GM11168 (cell line): ENCODE measurements around the gene DDX39A.

Experiments
- in situ Hi-C: fragments of 300-500 bp; cut with MboI; formaldehyde crosslinking; loops from one replicate; pipeline ENCODE4 v1.12.0; 2022; ENCODE audit warnings: low sequenced_read_pairs; ENCODE audit not compliant: unreplicated experiment

DDX39A gene

GRCh38 chr19:14395710-14396336, 23.3 kb downstream of the DDX39A start:
- in situ Hi-C loops, result loop anchor here (5.0 kb wide), 1 partner anchor 371 kb away; no protein-coding TSS in a partner anchor

DNA sequence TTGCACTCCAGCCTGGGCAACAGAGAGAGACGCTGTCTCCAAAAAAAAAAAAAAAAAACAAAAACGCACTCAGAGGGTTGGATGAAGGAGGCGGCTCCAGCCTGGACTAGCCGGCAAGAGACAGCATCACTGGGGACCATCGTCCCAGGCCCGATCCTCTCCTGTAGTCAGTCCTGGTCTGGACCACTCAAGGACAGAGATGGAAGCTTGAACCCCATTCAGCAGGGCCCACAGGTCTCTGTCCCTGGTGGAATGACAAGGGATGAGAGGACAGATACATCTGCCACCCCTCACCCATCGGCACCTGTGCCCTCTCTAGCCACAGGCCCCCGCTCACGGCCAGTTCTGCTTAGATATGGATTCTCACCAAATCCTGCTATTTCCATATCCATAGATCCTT, 23.9 kb downstream of the DDX39A start:
- in situ Hi-C loops, result loop anchor here (5.0 kb wide), 1 partner anchor 372 kb away; no protein-coding TSS in a partner anchor

GRCh38 chr19:14394167-14394566, 25.0 kb downstream of the DDX39A start:
- in situ Hi-C loops, result no loop called here

- in situ Hi-C loops, result no loop called here
Measured at GRCh38 chr19:14393329-14393728, 25.8 kb downstream of the DDX39A start.

DNA sequence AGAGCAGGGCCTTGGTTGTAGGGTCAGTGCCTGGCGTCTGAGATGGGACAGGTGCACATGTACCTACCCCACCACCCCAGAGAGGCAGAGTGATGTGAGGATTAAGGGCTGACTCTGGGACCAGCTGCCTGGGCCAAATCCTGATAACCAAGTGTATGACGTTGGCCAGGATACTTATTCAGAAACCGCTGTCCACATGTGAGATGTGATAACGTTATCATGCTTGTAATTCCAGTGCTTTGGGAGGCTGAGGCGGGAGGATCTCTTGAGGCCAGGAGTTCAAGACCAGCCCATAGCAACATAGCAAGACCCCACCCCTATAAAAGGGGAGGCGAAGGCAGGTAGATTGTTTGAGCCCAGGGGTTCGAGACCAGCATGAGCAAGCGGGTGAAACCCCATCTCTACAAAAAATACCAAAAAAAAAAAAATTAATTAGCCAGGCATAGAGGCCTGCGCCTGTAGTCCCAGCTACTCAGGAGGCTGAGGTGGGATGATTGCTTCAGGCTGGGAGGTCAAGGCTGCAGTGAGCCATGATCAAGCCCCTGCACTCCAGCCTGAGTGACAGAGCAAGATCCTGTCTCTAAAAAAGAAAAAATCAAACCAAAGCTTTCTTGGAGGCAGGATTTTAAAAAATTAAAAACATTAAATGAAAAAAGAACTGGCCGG, 27.9 kb downstream of the DDX39A start:
- in situ Hi-C loops, result no loop called here

- in situ Hi-C loops, result no loop called here
Measured at GRCh38 chr19:14390548-14390947, 28.6 kb downstream of the DDX39A start.

DNA sequence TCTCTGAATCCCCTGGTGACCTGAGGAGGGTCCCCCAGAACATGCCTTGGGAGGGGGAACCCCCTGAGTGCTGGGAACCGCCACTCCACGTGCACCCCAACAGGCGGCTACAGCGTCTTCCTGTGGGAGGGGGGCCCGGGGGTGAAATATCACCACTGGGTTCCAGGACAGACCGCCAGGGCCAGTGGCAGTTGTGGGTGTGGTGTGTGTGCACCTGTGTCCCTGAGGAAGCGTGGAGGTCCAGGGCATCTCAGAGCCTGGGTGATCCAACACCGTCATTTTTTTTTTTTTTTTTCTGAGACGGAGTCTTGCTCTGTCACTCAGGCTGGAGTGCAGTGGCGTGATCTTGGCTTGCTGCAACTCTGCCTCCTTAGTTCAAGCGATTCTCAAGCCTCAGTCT, 33.6 kb downstream of the DDX39A start:
- in situ Hi-C loops, result no loop called here

GRCh38 chr19:14383661-14384555, 35.2 kb downstream of the DDX39A start:
- in situ Hi-C loops, result no loop called here

GRCh38 chr19:14381689-14382474, 37.3 kb downstream of the DDX39A start:
- in situ Hi-C loops, result no loop called here

- in situ Hi-C loops, result no loop called here
Measured at GRCh38 chr19:14379294-14380065, 39.7 kb downstream of the DDX39A start.

GRCh38 chr19:14378890-14379289, 40.3 kb downstream of the DDX39A start:
- in situ Hi-C loops, result no loop called here

GRCh38 chr19:14377883-14378328, 41.2 kb downstream of the DDX39A start:
- in situ Hi-C loops, result no loop called here

DNA sequence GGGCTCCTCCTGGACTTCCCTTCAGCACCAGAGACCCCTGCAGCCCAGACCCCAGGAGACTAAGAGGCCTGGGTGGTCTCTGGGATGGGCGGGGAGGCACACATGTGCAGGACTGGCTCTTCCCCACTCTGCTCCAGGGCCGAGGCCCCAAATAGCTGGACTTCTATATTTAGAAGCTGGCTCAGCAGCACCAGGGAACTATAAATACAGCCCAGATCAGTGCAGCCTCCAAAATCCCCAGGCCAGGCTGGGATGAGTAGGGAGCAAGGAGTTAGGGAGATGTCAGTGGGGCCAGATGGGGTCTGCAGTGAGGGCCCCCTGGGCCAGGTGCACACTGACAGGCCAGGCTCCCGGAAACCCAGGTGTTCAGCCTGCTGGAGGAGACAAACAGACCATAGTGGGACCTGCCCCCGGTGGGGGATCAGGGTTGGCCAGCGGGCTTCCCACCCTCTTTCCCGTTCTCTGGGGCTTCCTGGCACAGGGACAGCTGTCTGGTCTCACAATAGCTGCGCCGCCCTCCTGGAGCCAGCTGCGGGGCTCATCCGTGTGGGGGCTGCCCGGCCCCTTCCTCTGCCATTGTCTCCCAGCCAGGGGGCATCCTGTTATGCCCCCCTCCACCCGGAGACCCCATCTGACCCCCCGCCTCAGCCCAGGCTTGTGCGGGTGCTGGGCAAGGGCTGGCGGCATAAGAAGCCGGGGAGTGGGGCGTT, 43.4 kb downstream of the DDX39A start:
- in situ Hi-C loops, result no loop called here

- in situ Hi-C loops, result no loop called here
Measured at GRCh38 chr19:14375055-14375581, 44.0 kb downstream of the DDX39A start.

DNA sequence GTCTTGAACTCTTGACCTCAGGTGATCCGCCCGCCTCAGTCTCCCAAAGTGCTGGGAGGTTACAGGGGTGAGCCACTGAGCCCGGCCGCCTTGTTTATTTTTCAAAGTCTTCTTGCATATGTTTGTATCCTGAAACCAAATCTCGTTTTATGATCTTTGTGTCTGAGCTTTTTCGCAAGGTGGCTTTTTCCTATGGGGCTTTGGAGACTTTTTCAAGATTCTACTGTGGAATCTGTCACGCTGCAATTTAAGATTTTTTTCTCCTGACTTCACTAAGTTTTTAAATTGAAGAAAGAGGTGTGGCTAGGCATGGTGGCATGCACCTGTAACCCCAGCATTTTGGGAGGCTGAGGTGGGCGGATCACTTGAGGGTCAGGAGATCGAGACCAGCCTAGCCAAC, 44.8 kb downstream of the DDX39A start:
- in situ Hi-C loops, result loop anchor here (5.0 kb wide), 1 partner anchor 33 kb away; no protein-coding TSS in a partner anchor

DNA sequence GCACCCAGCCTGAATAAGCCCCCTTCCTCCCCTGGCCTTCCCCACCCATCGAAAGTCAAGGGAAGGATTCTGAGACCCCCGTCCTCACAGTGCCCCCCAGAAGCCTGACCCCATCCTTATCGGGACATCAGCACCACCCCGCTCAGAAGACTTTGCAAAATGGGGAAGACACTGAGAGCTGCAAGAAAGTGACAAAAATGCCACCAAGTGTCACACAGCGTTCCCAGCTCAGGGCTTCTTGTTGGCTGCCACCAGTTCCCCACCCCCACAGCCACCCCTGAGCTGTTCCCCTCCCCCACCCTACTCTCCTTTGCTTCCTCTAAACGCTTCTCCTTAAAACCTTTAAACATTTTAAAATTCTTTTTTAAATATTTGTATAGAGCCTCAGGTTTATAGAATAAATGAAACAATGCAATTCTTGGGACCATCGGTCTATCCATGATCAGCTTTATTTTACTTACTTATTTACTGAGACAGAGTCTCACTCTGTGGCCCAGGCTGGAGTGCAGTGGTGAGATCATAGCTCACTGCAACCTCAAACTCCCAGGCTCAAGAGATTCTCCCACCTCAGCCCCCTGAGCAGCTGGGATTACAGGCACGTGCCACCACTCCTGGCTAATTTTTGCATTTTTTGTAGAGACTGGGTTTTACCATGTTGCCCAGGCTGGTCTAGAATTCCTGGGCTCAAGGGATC, 46.6 kb downstream of the DDX39A start:
- in situ Hi-C loops, result loop anchor here (5.0 kb wide), 1 partner anchor 35 kb away; no protein-coding TSS in a partner anchor

DNA sequence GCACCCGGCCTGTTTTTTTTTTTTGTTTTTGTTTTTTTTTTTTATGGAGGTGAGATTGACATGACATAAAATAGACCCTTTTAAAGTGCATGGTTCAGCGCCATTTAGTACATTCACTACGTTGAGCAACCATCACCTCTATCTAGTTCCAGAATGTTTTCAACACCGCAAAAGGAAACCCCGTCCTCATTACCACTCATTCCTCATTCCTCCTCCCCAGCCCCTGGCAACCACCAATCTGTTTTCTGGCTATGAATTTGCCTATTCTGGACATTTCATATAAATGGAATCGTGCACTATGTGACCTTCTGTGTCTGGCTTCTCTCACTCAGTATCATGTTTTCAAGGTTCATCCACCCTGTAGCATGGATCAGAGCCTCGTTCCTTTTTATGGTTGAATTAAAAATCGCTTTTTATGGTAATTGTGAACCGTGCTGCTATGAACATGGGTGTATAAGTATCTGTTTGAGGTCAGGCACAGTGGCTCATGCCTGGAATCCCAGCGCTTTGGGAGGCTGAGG, 47.8 kb downstream of the DDX39A start:
- in situ Hi-C loops, result loop anchor here (5.0 kb wide), 1 partner anchor 36 kb away; no protein-coding TSS in a partner anchor

DNA sequence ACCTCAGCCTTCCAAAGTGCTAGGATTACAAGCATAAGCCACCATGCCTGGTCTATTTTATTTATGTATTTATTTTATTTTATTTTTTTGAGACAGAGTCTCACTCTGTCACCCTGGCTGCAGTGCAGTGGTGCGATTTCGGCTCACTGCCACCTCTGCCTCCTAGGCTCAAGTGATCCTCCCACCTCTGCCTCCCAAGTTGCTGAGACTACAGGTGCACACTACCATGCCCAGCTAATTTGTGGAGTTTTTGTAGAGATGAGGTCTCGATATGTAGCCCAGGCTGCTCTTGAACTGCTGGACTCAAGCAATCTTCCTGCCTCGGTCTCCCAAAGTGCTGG, 48.2 kb downstream of the DDX39A start:
- in situ Hi-C loops, result loop anchor here (5.0 kb wide), 1 partner anchor 36 kb away; no protein-coding TSS in a partner anchor
